ENCODE data around the gene CXorf65.

DNA sequence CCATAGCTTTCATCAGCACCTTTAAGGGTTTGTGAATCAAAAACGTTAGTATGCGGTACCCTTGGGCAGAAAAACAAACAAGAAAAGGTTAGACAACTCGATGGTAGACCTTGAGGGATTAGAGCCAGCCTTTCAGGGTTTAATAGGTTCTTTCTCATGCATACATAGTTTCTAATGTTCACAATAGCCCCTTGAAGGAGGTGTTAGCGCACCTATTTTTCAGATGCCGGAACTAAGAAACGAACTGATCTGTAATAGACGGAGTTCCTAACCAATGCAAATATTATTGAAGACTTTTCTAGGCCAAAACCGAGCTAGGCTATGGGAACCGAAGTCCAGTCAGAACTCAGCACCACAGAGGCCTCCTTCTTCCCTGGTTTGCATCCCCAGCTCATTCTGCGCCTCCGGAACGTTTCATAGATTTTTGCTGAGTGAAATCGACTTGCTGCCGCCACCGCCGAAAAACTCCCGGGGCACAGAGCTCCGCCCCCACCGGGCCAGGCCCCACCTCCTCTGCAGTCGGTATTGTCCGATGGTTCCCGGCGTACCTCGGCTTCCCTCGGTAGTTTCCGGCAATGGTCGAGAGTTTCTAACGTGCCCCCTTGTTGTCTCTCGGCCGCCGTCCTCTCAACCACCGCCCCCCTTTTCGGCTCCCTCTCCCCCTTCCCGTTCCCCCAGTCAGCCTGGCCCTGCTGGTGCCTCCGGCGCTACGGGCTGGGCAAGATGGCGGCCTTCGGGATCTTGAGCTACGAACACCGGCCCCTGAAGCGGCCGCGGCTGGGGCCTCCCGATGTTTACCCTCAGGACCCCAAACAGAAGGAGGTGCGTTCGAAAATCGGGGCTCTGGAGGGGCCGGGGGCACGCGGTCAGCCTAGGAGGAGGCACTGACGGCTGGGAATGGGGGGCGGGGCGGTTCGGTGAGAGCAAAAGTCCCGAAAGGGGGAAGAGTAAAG lies 11.8 kb upstream of the CXorf65 start, which contains the start of gene MED12:
- TF ChIP-seq, protein P1, sequence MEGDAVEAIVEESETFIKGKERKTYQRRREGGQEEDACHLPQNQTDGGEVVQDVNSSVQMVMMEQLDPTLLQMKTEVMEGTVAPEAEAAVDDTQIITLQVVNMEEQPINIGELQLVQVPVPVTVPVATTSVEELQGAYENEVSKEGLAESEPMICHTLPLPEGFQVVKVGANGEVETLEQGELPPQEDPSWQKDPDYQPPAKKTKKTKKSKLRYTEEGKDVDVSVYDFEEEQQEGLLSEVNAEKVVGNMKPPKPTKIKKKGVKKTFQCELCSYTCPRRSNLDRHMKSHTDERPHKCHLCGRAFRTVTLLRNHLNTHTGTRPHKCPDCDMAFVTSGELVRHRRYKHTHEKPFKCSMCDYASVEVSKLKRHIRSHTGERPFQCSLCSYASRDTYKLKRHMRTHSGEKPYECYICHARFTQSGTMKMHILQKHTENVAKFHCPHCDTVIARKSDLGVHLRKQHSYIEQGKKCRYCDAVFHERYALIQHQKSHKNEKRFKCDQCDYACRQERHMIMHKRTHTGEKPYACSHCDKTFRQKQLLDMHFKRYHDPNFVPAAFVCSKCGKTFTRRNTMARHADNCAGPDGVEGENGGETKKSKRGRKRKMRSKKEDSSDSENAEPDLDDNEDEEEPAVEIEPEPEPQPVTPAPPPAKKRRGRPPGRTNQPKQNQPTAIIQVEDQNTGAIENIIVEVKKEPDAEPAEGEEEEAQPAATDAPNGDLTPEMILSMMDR (IDR thresholded peaks at IDR 0.05; ENCODE audit: low read length) = no peak
- TF ChIP-seq EZH2 (optimal IDR thresholded peaks at IDR 0.05; ENCODE audit: low read depth, low read length) = no peak
- TF ChIP-seq EZH2phosphoT487 (IDR thresholded peaks at IDR 0.05; ENCODE audit: low read length) = no peak

Measured in MM.1S (cell line).